OCI-LY7 (cell line): Measurements from ENCODE around the gene ADCK2.

Experiments
- EZH2phosphoT487 ChIP-seq: fragments of 200-600 bp; sonication (generic); IDR thresholded peaks from 2 replicates; pipeline ENCODE4 v1.6.1; 2018; ENCODE audit warnings: low read depth, borderline replicate concordance, mild to moderate bottlenecking, mixed run types, antibody characterized with exemption, low read length, moderate library complexity, mixed read lengths
- TF ChIP-seq, protein P1 (sequence below): fragments of 200-600 bp; sonication (generic); conservative IDR thresholded peaks from 2 replicates; pipeline ENCODE4 v1.5.1; 2014; ENCODE audit warnings: mild to moderate bottlenecking, antibody characterized with exemption, low read length, moderate library complexity, mixed read lengths

DNA sequence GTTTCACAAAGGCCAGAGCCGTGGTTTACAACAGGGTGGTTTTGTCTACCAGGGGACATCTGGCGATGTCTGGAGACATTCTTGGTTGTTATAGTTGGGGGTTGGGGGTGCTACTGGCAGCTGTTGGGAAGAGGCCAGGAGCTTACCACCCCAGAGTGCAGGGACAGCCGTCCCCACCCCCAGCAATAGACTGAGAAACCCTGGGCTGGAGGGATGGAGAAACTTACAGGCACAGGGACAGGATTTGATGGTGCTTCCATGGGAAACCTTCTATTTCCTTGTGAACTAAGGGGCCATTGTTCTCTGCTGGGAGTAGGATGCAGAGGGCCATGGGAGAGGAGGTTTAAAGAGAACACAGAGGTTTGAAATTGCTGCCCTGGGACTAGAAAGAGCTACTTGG, 10.9 kb downstream of the ADCK2 start:
- TF ChIP-seq, protein P1, sequence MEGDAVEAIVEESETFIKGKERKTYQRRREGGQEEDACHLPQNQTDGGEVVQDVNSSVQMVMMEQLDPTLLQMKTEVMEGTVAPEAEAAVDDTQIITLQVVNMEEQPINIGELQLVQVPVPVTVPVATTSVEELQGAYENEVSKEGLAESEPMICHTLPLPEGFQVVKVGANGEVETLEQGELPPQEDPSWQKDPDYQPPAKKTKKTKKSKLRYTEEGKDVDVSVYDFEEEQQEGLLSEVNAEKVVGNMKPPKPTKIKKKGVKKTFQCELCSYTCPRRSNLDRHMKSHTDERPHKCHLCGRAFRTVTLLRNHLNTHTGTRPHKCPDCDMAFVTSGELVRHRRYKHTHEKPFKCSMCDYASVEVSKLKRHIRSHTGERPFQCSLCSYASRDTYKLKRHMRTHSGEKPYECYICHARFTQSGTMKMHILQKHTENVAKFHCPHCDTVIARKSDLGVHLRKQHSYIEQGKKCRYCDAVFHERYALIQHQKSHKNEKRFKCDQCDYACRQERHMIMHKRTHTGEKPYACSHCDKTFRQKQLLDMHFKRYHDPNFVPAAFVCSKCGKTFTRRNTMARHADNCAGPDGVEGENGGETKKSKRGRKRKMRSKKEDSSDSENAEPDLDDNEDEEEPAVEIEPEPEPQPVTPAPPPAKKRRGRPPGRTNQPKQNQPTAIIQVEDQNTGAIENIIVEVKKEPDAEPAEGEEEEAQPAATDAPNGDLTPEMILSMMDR: no peak
- no peak for TF ChIP-seq EZH2phosphoT487
